DMS153 (cell line): ENCODE data around the gene CASP8AP2.
"Not testable (repeated sequence)": the region's sequence is repeated elsewhere in the genome, so short reads cannot be mapped to it uniquely, and the experiment has no call there.

Experiments used
- DNase-seq: peaks from one replicate; lab custom pipeline; 2025; lab: John Stamatoyannopoulos, UW

CASP8AP2 gene

GRCh38 chr6:89888871-89889270 lies 59.2 kb downstream of the CASP8AP2 start:
- no peak for DNase-seq

DNA sequence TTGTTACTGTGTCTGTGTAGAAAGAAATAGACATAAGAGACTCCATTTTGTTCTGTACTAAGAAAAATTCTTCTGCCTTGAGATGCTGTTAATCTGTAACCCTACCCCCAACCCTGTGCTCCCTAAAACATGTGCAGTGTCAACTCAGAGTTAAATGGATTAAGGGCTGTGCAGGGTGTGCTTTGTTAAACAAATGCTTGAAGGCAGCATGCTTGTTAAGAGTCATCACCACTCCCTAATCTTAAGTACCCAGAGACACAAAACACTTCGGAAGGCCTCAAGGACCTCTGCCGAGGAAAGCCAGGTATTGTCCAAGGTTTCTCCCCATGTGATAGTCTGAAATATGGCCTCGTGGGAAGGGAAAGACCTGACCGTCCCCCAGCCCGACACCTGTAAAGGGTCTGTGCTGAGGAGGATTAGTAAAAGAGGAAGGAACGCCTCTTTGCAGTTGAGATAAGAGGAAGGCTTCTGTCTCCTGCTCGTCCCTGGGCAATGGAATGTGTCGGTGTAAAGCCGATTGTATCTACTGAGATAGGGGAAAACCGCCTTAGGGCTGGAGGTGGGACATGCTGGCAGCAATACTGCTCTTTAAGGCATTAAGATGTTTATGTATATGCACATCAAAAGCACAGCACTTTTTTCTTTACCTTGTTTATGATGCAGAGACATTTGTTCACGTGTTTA lies 61.3 kb downstream of the CASP8AP2 start:
- DNase-seq, result not testable (repeated sequence)

GRCh38 chr6:89892577-89892976 lies 62.9 kb downstream of the CASP8AP2 start:
- not testable (repeated sequence) for DNase-seq

DNA sequence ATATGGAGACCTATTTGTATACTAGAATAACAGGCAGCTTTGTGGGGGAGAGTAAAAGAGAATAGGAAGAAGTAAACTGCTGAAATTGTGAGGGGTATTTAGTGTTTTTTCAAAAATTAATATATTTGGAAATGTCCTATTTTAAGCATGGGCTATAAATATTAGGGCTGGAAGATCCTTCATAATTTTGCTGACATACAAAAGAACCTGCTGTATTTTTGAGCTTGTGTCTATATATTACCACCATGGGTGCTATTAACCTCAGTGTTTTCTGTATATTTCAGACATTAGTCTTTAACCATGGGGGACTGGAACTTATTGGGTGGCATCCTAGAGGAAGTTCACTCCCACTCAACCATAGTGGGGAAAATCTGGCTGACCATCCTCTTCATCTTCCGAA lies 64.5 kb downstream of the CASP8AP2 start, which contains the start of gene GJA10:
GJA10 (plus strand) TSS at position 301 of the 400 bp plus-strand sequence; CDS start at position 301, 0 bp downstream.
- no peak for DNase-seq

- no peak for DNase-seq
Measured at GRCh38 chr6:89895276-89895874, 65.7 kb downstream of the CASP8AP2 start.

GRCh38 chr6:89910001-89910901 lies 80.6 kb downstream of the CASP8AP2 start:
- DNase-seq, result not testable (repeated sequence)

DNA sequence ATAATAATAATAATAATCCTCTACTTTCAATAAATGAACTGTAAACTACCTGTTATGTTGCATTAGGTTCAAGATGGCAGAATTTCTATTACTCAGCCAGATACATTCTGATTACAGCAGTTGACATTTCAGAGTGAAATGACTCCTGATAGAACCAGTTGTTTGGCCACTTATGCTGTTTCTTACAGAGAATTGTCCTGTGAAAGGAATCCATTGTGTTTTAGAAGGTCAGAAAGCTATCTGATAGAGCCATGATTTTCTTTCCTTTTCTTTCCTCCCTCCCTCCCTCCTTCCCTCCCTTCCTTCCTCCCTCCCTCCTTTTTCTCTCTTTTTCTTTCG lies 81.2 kb downstream of the CASP8AP2 start:
- no peak for DNase-seq

DNA sequence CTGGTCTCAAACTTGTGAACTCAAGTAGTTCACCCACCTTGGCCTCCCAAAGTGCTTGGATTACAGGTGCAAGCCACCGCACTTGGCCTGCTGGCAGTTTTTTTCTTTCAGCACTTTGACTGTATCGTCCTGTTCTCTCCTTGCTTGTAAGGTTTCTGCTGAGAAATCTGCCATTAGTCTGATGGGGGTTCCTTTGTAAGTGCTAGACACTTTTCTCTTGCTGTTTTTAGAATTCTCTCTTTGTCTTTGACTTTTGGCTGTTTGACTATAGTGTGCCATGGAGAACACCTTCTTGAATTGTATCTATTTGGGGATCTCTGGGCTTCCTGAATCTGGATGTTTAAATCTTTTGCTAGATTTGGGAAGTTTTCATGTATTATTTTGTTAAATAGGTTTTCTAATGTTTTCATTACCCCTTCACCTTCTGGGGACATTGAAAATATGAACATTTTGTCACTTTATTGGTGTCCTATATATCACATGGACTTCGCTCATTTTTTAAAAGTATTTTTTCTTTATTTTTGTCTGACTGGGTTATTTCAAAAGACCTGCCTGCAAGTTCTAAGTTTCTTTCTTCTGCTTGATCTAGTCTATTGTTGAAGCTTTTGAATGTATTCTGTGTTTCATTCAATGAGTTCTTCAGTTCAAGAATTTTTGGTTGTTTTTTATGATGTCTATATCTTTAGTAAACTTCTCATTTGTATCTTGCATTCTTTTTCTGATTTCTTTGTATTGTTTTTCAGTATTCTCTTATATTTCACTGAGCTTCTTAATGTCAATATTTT lies 86.6 kb downstream of the CASP8AP2 start:
- DNase-seq, result no peak

DNA sequence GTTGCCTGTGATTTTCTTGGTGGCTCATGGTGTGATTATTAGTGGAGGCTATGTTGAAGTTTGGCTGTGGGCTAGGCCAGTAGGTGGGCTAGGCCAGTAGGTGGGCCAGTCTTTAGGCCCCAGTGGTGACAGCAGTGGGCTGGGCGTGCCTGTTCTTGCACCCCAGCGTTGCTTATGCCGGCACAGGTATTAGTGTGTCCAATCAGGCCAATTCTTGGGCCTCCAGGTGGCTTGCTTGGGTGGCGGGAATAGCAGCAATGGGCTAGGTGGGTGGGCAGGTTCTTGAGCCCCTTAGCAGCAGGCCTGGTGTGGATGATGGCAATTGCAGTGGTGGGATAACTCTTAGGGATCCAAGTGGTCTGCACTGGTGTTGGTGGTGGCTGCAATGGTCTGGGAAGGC lies 87.5 kb downstream of the CASP8AP2 start:
- DNase-seq, result no peak

GRCh38 chr6:89917801-89918366 lies 88.2 kb downstream of the CASP8AP2 start:
- no peak for DNase-seq
